Measurements from ENCODE around the gene SYP.

DNA sequence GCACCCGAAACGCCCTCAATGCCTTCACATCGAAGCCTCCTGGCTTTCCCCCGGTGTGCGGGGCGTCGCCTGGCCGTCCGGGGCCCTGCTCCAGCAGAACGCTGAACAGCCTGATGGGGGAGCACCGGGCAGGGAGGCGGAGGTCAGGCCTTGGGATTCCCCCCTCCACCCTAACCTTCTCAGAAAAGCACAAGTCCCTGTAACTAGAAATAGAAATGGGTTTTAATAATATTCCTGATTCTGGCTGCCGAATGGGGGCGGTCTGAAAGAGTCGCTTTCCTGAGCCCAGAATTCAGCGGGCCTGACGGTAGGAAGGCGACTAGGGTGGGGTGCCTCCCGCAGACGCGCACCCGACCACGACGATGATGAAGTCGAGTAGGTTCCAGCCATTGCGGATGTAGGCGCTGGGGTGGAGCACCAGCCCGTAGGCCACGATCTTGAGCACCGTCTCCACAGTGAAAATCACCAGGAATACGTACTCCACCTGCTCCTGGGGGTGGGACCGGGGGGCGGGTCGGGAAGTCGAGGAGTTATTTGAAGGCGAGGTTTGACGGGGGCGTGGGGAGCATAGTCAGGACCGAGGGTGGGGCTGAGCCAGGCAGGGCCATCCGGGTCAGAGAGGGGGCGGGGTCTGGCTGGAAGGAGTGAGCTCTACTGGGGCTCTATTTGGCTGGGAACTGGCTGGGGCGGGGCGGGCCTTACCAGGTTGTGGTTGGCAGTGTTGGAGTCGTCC lies 30.7 kb upstream of the SYP start:
- TF ChIP-seq, protein P1, sequence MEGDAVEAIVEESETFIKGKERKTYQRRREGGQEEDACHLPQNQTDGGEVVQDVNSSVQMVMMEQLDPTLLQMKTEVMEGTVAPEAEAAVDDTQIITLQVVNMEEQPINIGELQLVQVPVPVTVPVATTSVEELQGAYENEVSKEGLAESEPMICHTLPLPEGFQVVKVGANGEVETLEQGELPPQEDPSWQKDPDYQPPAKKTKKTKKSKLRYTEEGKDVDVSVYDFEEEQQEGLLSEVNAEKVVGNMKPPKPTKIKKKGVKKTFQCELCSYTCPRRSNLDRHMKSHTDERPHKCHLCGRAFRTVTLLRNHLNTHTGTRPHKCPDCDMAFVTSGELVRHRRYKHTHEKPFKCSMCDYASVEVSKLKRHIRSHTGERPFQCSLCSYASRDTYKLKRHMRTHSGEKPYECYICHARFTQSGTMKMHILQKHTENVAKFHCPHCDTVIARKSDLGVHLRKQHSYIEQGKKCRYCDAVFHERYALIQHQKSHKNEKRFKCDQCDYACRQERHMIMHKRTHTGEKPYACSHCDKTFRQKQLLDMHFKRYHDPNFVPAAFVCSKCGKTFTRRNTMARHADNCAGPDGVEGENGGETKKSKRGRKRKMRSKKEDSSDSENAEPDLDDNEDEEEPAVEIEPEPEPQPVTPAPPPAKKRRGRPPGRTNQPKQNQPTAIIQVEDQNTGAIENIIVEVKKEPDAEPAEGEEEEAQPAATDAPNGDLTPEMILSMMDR (IDR thresholded peaks at IDR 0.05): no peak
- no peak for TF ChIP-seq POLR2A (IDR thresholded peaks at IDR 0.05)

Measured in testis (tissue), 2 donors.